OCI-LY1 (cell line): ENCODE results near the gene PRSS8.

Experiments
- H2AFZ ChIP-seq: fragments of 200-600 bp; sonication (generic), shearing (Covaris generic); 2 replicates; pipeline ENCODE4 v1.6.0; 2014; ENCODE audit warnings: antibody characterized with exemption, mild to moderate bottlenecking, low read length
- H3F3A ChIP-seq: fragments of 200-600 bp; sonication (generic), shearing (Covaris generic); 2 replicates; pipeline ENCODE4 v1.6.0; 2014; ENCODE audit warnings: mild to moderate bottlenecking, antibody characterized with exemption, low read length, moderate library complexity; ENCODE audit not compliant: insufficient read depth
- H3K27ac ChIP-seq: fragments of 200-600 bp; sonication (generic); 2 replicates; pipeline ENCODE4 v1.5.1; 2014; ENCODE audit warnings: low read length, mixed run types, mild to moderate bottlenecking, low read depth; ENCODE audit not compliant: poor library complexity, severe bottlenecking
- H3K27me3 ChIP-seq: fragments of 200-600 bp; sonication (generic); 2 replicates; pipeline ENCODE4 v1.6.0; 2014; ENCODE audit warnings: antibody characterized with exemption, mild to moderate bottlenecking, low read length, moderate library complexity; ENCODE audit not compliant: insufficient read depth
- H3K36me3 ChIP-seq: fragments of 200-600 bp; sonication (generic); 2 replicates; pipeline ENCODE4 v1.6.1; 2014; ENCODE audit warnings: mild to moderate bottlenecking, antibody characterized with exemption, low read length, moderate library complexity, mixed read lengths; ENCODE audit not compliant: insufficient read depth
- H3K4me1 ChIP-seq: fragments of 200-600 bp; sonication (generic); 2 replicates; pipeline ENCODE4 v1.5.1; 2014; ENCODE audit warnings: mild to moderate bottlenecking, low read length, moderate library complexity; ENCODE audit not compliant: insufficient read depth, severe bottlenecking
- H3K4me2 ChIP-seq: fragments of 200-600 bp; sonication (generic), shearing (Covaris generic); 2 replicates; pipeline ENCODE4 v1.6.1; 2014; ENCODE audit warnings: low read length
- H3K4me3 ChIP-seq: fragments of 200-600 bp; sonication (generic); 2 replicates; pipeline ENCODE4 v1.5.1; 2014; ENCODE audit warnings: low read length, low read depth, mild to moderate bottlenecking, mixed read lengths; ENCODE audit not compliant: poor library complexity, severe bottlenecking
- H3K79me2 ChIP-seq: fragments of 200-600 bp; shearing (Covaris generic); 2 replicates; pipeline ENCODE4 v1.6.1; 2016; ENCODE audit warnings: mixed run types, low read length, mixed read lengths; ENCODE audit not compliant: insufficient read depth
- H3K9ac ChIP-seq: fragments of 200-600 bp; sonication (generic), shearing (Covaris generic); 2 replicates; pipeline ENCODE4 v1.6.1; 2014; ENCODE audit warnings: mild to moderate bottlenecking, low read length, mixed read lengths
- H3K9me2 ChIP-seq: fragments of 200-600 bp; sonication (generic), shearing (Covaris generic); 2 replicates; pipeline ENCODE4 v1.6.1; 2014; ENCODE audit warnings: low read depth, mild to moderate bottlenecking, low read length, mixed read lengths
- H3K9me3 ChIP-seq: fragments of 200-600 bp; shearing (Covaris generic); 2 replicates; pipeline ENCODE4 v1.6.1; 2014; ENCODE audit warnings: low read length, mixed read lengths
- H4K20me1 ChIP-seq: fragments of 200-600 bp; sonication (generic), shearing (Covaris generic); 2 replicates; pipeline ENCODE4 v1.6.0; 2016; ENCODE audit warnings: mild to moderate bottlenecking, low read length; ENCODE audit not compliant: insufficient read depth
- EZH2 ChIP-seq: fragments of 200-600 bp; sonication (generic), shearing (Covaris generic); IDR thresholded peaks from 2 replicates; pipeline ENCODE4 v1.8.0; 2017; ENCODE audit warnings: borderline replicate concordance, mixed run types, mild to moderate bottlenecking, antibody characterized with exemption, low read length, moderate library complexity, mixed read lengths
- TF ChIP-seq, protein P1 (sequence below): fragments of 200-600 bp; sonication (generic), shearing (Covaris generic); IDR thresholded peaks from 2 replicates; pipeline ENCODE4 v1.5.1; 2017; ENCODE audit warnings: mild to moderate bottlenecking, antibody characterized with exemption, low read length, moderate library complexity, mixed read lengths

The PRSS8 gene

DNA sequence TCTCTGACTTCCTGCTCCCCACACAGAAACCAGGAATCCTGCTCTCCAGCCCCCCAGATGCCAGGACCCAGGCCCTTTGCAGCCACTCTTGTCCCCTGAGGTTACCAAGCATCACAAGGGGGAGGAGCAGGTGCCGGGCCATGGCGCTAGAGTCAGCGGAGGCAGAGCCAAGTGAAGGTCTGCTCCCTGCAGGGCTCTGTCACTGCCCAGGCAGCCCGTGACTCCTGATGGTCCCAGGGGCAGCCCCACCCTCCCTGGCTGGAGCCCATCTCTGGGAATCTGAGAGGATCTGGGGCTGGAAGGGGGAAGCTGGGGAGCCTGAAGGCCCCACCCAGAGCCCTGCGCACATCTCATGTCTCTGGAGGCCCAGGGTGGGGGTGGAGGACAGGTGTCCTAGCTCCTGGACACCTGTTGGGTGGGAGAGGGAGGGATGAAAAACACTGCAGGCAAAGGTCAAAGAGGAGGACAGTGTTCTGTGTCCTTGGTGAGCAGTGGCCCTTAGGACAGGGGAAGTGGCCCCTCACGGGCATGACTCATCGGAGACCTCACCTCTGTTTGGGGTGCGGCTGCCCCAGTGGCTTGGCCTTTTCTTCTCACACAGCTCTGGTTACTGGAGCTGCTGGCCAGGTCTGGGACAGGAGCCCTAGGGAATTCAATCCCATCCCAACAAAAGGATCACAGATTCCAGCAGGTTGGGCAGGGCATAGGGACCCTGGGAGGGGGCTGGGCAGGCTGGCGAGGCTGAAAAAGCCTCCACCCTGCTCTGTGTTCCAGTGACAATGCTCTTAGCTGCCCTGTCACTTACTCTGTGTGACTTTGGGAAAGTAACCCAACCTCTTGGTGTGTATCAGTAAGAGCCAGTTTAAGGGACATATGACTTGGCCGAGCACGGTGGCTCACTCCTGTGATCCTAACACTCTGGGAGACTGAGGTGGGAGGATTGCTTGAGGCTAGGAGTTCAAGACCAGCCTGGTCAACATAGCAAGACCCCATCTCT, 14.7 kb upstream of the PRSS8 start, which contains the start of gene PRSS36:
TSS of gene PRSS36 (minus strand) at position 173 of the 997 bp plus-strand sequence. CDS start at position 142, 31 bp downstream.
- no peak for TF ChIP-seq EZH2
- TF ChIP-seq, protein P1, sequence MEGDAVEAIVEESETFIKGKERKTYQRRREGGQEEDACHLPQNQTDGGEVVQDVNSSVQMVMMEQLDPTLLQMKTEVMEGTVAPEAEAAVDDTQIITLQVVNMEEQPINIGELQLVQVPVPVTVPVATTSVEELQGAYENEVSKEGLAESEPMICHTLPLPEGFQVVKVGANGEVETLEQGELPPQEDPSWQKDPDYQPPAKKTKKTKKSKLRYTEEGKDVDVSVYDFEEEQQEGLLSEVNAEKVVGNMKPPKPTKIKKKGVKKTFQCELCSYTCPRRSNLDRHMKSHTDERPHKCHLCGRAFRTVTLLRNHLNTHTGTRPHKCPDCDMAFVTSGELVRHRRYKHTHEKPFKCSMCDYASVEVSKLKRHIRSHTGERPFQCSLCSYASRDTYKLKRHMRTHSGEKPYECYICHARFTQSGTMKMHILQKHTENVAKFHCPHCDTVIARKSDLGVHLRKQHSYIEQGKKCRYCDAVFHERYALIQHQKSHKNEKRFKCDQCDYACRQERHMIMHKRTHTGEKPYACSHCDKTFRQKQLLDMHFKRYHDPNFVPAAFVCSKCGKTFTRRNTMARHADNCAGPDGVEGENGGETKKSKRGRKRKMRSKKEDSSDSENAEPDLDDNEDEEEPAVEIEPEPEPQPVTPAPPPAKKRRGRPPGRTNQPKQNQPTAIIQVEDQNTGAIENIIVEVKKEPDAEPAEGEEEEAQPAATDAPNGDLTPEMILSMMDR = no peak

DNA sequence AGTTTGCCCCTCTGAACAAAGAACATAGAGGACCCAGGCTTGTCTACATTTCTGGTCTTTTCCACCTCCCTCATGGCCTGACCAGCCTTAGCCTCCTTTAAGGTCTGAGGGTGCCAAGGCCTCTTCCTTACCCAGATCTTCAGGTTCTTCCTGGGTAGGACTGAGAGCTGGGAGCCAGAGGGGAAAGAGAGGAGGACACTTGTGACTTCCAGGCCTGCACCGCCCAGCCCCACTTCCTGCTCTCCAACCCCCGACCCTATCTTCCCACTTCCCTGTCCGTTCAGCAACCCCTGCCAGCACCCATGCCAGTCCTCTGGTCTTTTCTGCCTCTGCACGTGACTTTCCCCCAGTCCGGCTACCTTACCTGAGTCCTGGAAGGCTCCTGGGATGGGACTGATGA, 13.8 kb upstream of the PRSS8 start:
- no peaks in the 10 kb centered on the region for H3F3A ChIP-seq
- no peaks in the 10 kb centered on the region for H3K9me3 ChIP-seq
- no peak overlapping the region for H3K4me2 ChIP-seq
- H3K4me3 ChIP-seq = no peak overlapping the region
- no peak overlapping the region for H3K9ac ChIP-seq
- no peaks in the 10 kb centered on the region for H3K36me3 ChIP-seq
- H3K27me3 ChIP-seq = peaks cover 6% of the 10 kb centered on the region; the same call in 1 of the 2 replicates
- TF ChIP-seq EZH2 = no peak
- TF ChIP-seq, protein P1 = no peak
- no peak overlapping the region for H3K27ac ChIP-seq
- no peaks in the 10 kb centered on the region for H4K20me1 ChIP-seq
- H3K79me2 ChIP-seq = no peaks in the 10 kb centered on the region
- no peaks in the 10 kb centered on the region for H3K4me1 ChIP-seq
- H2AFZ ChIP-seq = no peak overlapping the region
- no peaks in the 10 kb centered on the region for H3K9me2 ChIP-seq

More for the DNA sequence above, 14.7 kb upstream of the PRSS8 start, which contains the start of gene PRSS36:
- Histone ChIP-seq H4K20me1 (no peaks in the 10 kb centered on the region), H3K27me3 (peaks cover 6% of the 10 kb centered on the region; the same call in 1 of the 2 replicates), H3K4me3 (no peak within 1 kb of the TSS), H3F3A (no peaks in the 10 kb centered on the region), H3K9me2 (no peaks in the 10 kb centered on the region), H3K4me1 (no peaks in the 10 kb centered on the region), H2AFZ (no peak within 1 kb of the TSS), H3K27ac (no peak within 1 kb of the TSS), H3K36me3 (no peaks in the 10 kb centered on the region), H3K9me3 (no peaks in the 10 kb centered on the region), H3K9ac (no peak within 1 kb of the TSS), H3K79me2 (no peaks in the 10 kb centered on the region), H3K4me2 (no peak within 1 kb of the TSS)

DNA sequence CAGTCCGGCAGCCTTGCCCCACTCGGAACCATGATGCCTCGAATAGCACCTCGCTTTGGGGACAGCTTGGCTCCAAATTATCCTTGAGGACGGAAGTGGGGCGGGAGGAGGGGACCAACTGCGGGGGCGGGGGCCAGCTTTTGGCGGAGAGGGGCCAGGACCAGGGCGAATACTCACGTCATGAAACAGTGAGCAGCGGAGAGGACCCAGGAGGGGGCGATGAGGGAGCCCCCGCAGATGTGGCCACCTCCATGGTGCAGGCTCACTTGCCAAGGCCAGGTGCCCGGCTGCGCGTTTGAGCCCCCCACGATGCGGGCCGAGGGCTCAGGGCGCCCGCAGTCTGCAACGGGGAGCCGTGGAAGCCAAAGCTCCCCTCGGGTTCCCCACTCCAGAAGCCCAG, 13.4 kb upstream of the PRSS8 start:
- Histone ChIP-seq H3K27me3 (peaks cover 6% of the 10 kb centered on the region; the same call in 1 of the 2 replicates), H4K20me1 (no peaks in the 10 kb centered on the region), H3K36me3 (no peaks in the 10 kb centered on the region), H3K9me3 (no peaks in the 10 kb centered on the region), H3K27ac (no peak overlapping the region), H2AFZ (no peak overlapping the region), H3F3A (no peaks in the 10 kb centered on the region), H3K9ac (no peak overlapping the region), H3K9me2 (no peaks in the 10 kb centered on the region), H3K4me2 (no peak overlapping the region), H3K4me1 (no peaks in the 10 kb centered on the region), H3K79me2 (no peaks in the 10 kb centered on the region), H3K4me3 (no peak overlapping the region)
- TF ChIP-seq, protein P1 = no peak
- TF ChIP-seq EZH2 = no peak
